Endothelial cell (in vitro differentiated cells): ENCODE measurements around the gene DNAH10. TPM values are rescaled to one million over a fixed set of nuclear protein-coding genes. Genes with fewer than 3 reads are reported as not detected.

ENCODE experiments used
- DNase-seq: peaks from one replicate; pipeline ENCODE4 v3.0.0; 2021; ENCODE audit warnings: low spot score
- H3K27ac Mint-ChIP-seq: one replicate; pipeline ENCODE4 v1.8.0; 2021; ENCODE audit warnings: mixed read lengths, inconsistent platforms; ENCODE audit not compliant: unreplicated experiment
- H3K27me3 Mint-ChIP-seq: one replicate; pipeline ENCODE4 v1.8.0; 2021; ENCODE audit warnings: mild to moderate bottlenecking, moderate library complexity, mixed read lengths, inconsistent platforms; ENCODE audit not compliant: unreplicated experiment
- H3K36me3 Mint-ChIP-seq: one replicate; pipeline ENCODE4 v1.8.0; 2021; ENCODE audit warnings: mild to moderate bottlenecking, low read depth, mixed read lengths, inconsistent platforms; ENCODE audit not compliant: unreplicated experiment
- H3K4me1 Mint-ChIP-seq: one replicate; pipeline ENCODE4 v1.8.0; 2021; ENCODE audit warnings: mild to moderate bottlenecking, mixed read lengths, inconsistent platforms; ENCODE audit not compliant: unreplicated experiment
- H3K4me3 Mint-ChIP-seq: one replicate; pipeline ENCODE4 v1.8.0; 2021; ENCODE audit warnings: mild to moderate bottlenecking, mixed read lengths, inconsistent platforms; ENCODE audit not compliant: unreplicated experiment
- H3K9me3 Mint-ChIP-seq: one replicate; pipeline ENCODE4 v1.8.0; 2021; ENCODE audit warnings: mixed read lengths, inconsistent platforms; ENCODE audit not compliant: unreplicated experiment
- CTCF ChIP-seq: fragments of 200-600 bp; sonication (generic); IDR thresholded peaks from one replicate; pipeline ENCODE4 v1.5.0; 2021; ENCODE audit warnings: antibody characterized with exemption; ENCODE audit not compliant: unreplicated experiment
- total RNA-seq: library from RNA; stranded (reverse); fragmentation: NEBNext Ultra II Directional; extraction: Animal tissue kit (Norgen Biotek cat#: 25700); gene quantifications from one replicate; pipeline ENCODE4 v1.2.1, GENCODE V29; 2021; ENCODE audit not compliant: unreplicated experiment

The DNAH10 gene
- total RNA-seq, 1 donor from 2014 or later: 1.2 TPM

GRCh38 chr12:123723765-123724164 is 38.3 kb upstream of the DNAH10 start:
- Mint-ChIP-seq H3K4me1 (peaks cover 19% of the 10 kb centered on the region), H3K9me3 (no peaks in the 10 kb centered on the region), H3K27me3 (no peaks in the 10 kb centered on the region), H3K36me3 (peaks cover 17% of the 10 kb centered on the region), H3K4me3 (no peak overlapping the region), H3K27ac (peak overlapping the region; percentile 70)
- no peak for TF ChIP-seq CTCF
- no peak for DNase-seq

- no peak overlapping the region for H3K4me3 Mint-ChIP-seq
Measured at GRCh38 chr12:123726244-123726643, 35.9 kb upstream of the DNAH10 start.

GRCh38 chr12:123726962-123727361 is 35.1 kb upstream of the DNAH10 start:
- no peaks in the 10 kb centered on the region for H3K9me3 Mint-ChIP-seq
- H3K27me3 Mint-ChIP-seq: peaks cover 1% of the 10 kb centered on the region
- peaks cover 28% of the 10 kb centered on the region for H3K36me3 Mint-ChIP-seq
- no peak overlapping the region for H3K27ac Mint-ChIP-seq
- no peak for DNase-seq
- H3K4me3 Mint-ChIP-seq: no peak overlapping the region
- TF ChIP-seq CTCF: no peak
- H3K4me1 Mint-ChIP-seq: peaks cover 12% of the 10 kb centered on the region

More at GRCh38 chr12:123726244-123726643, 35.9 kb upstream of the DNAH10 start:
- no peak for DNase-seq
- H3K4me1 Mint-ChIP-seq: peaks cover 5% of the 10 kb centered on the region
- H3K36me3 Mint-ChIP-seq: peaks cover 27% of the 10 kb centered on the region
- no peaks in the 10 kb centered on the region for H3K27me3 Mint-ChIP-seq
- no peaks in the 10 kb centered on the region for H3K9me3 Mint-ChIP-seq
- no peak overlapping the region for H3K27ac Mint-ChIP-seq
- TF ChIP-seq CTCF: no peak

GRCh38 chr12:123727878-123728277 is 34.2 kb upstream of the DNAH10 start:
- peaks cover 34% of the 10 kb centered on the region for H3K36me3 Mint-ChIP-seq
- H3K27me3 Mint-ChIP-seq: peaks cover 4% of the 10 kb centered on the region
- H3K4me3 Mint-ChIP-seq: no peak overlapping the region
- no peak for TF ChIP-seq CTCF
- peaks cover 22% of the 10 kb centered on the region for H3K4me1 Mint-ChIP-seq
- H3K9me3 Mint-ChIP-seq: no peaks in the 10 kb centered on the region
- H3K27ac Mint-ChIP-seq: no peak overlapping the region
- no peak for DNase-seq

- Mint-ChIP-seq H3K27ac (peak overlapping the region; percentile 100), H3K9me3 (no peaks in the 10 kb centered on the region), H3K4me3 (peak overlapping the region; percentile 38), H3K4me1 (peaks cover 25% of the 10 kb centered on the region), H3K27me3 (peaks cover 4% of the 10 kb centered on the region), H3K36me3 (peaks cover 48% of the 10 kb centered on the region)
- TF ChIP-seq CTCF: no peak
- DNase-seq: peak; percentile 16
Measured at GRCh38 chr12:123731596-123731995, 30.5 kb upstream of the DNAH10 start.
